ENCODE results near the gene IRGC. TPM values are rescaled to one million over a fixed set of nuclear protein-coding genes. Genes with fewer than 3 reads are reported as not detected.

IRGC gene
- total RNA-seq, result not detected

- ATAC-seq (no peak), DNase-seq (no peak)
- H3K36me3 Mint-ChIP-seq, result no peaks in the 10 kb centered on the region
- H3K27me3 Mint-ChIP-seq, result no peaks in the 10 kb centered on the region
- H3K9me3 Mint-ChIP-seq (ENCODE audit: low read depth), result no peaks in the 10 kb centered on the region
- peaks cover 2% of the 10 kb centered on the region for H3K4me1 Mint-ChIP-seq
- no peak within 1 kb of the TSS for H3K27ac Mint-ChIP-seq
- CTCF ChIA-PET, result interaction anchor here (1.3 kb wide), 1 partner anchor 47 kb away, joined by 3 read pairs; no protein-coding TSS in a partner anchor
- H3K4me3 Mint-ChIP-seq, result no peak within 1 kb of the TSS
Observed at GRCh38 chr19:43715776-43716175, at the start of gene IRGC. Gene IRGC (plus strand): TSS chr19:43716076. CDS start chr19:43718559, 2,483 bp downstream.

GRCh38 chr19:43667126-43667875 is 48.6 kb upstream of the IRGC start:
- no peak for ATAC-seq
- DNase-seq, result peak; percentile 41
- peak overlapping the region; percentile 85 for H3K27ac Mint-ChIP-seq
- H3K27me3 Mint-ChIP-seq, result peaks cover 12% of the 10 kb centered on the region
- peaks cover 24% of the 10 kb centered on the region for H3K36me3 Mint-ChIP-seq
- CTCF ChIA-PET, result interaction anchor here (0.7 to 2.2 kb wide), 7 partner anchors 15 to 221 kb away, joined by 3 to 13 read pairs (median 6); partner anchors contain the start of genes IRGQ and SMG9
- peak overlapping the region; percentile 82 for H3K4me3 Mint-ChIP-seq
- peaks cover 40% of the 10 kb centered on the region for H3K4me1 Mint-ChIP-seq
- no peaks in the 10 kb centered on the region for H3K9me3 Mint-ChIP-seq (ENCODE audit: low read depth)

GRCh38 chr19:43667876-43668405 is 47.9 kb upstream of the IRGC start:
- no peaks in the 10 kb centered on the region for H3K9me3 Mint-ChIP-seq (ENCODE audit: low read depth)
- peaks cover 40% of the 10 kb centered on the region for H3K4me1 Mint-ChIP-seq
- CTCF ChIA-PET, result interaction anchor here (0.6 to 2.9 kb wide), 29 partner anchors 8 to 235 kb away, joined by 3 to 16 read pairs (median 5); partner anchors contain the start of genes IRGC, IRGQ, KCNN4 and SMG9

GRCh38 chr19:43668406-43669109 is 47.3 kb upstream of the IRGC start:
- peaks cover 22% of the 10 kb centered on the region for H3K36me3 Mint-ChIP-seq
- peak overlapping the region; percentile 85 for H3K27ac Mint-ChIP-seq
- H3K4me1 Mint-ChIP-seq, result peaks cover 38% of the 10 kb centered on the region
- ATAC-seq (peak; percentile 91), DNase-seq (peak; percentile 99)
- H3K27me3 Mint-ChIP-seq, result peaks cover 12% of the 10 kb centered on the region
- H3K9me3 Mint-ChIP-seq (ENCODE audit: low read depth), result no peaks in the 10 kb centered on the region
- H3K4me3 Mint-ChIP-seq, result peak overlapping the region; percentile 82
- CTCF ChIA-PET, result interaction anchor here (0.6 to 2.9 kb wide), 31 partner anchors 9 to 236 kb away, joined by 3 to 16 read pairs (median 5); partner anchors contain the start of genes IRGC, IRGQ, KCNN4 and SMG9

More at GRCh38 chr19:43667876-43668405, 47.9 kb upstream of the IRGC start:
- Mint-ChIP-seq H3K27me3 (peaks cover 12% of the 10 kb centered on the region), H3K36me3 (peaks cover 22% of the 10 kb centered on the region), H3K27ac (peak overlapping the region; percentile 85), H3K4me3 (peak overlapping the region; percentile 82)
- no peak for ATAC-seq
- no peak for DNase-seq

GRCh38 chr19:43672061-43672679 is 43.7 kb upstream of the IRGC start:
- CTCF ChIA-PET, result interaction anchor here (0.6 to 1.6 kb wide), 2 partner anchors 138 to 1311 kb away, joined by 3 to 5 read pairs; no protein-coding TSS in a partner anchor
- Mint-ChIP-seq H3K9me3 (ENCODE audit: low read depth) (no peaks in the 10 kb centered on the region), H3K27ac (no peak overlapping the region), H3K4me1 (peaks cover 33% of the 10 kb centered on the region), H3K4me3 (no peak overlapping the region), H3K27me3 (peaks cover 12% of the 10 kb centered on the region), H3K36me3 (peaks cover 7% of the 10 kb centered on the region)
- no peak for ATAC-seq
- DNase-seq, result no peak

- Mint-ChIP-seq H3K27me3 (peaks cover 12% of the 10 kb centered on the region), H3K27ac (no peak overlapping the region), H3K4me1 (peaks cover 23% of the 10 kb centered on the region), H3K9me3 (ENCODE audit: low read depth) (no peaks in the 10 kb centered on the region), H3K4me3 (no peak overlapping the region), H3K36me3 (no peaks in the 10 kb centered on the region)
- DNase-seq, result no peak
- CTCF ChIA-PET, result interaction anchor here (1.2 to 1.6 kb wide), 3 partner anchors 112 to 154 kb away, joined by 3 to 5 read pairs (median 3); no protein-coding TSS in a partner anchor
- no peak for ATAC-seq
Observed at GRCh38 chr19:43673637-43674036, 42.2 kb upstream of the IRGC start.

- Mint-ChIP-seq H3K4me3 (no peak overlapping the region), H3K4me1 (peaks cover 23% of the 10 kb centered on the region), H3K27ac (no peak overlapping the region), H3K9me3 (ENCODE audit: low read depth) (no peaks in the 10 kb centered on the region), H3K36me3 (no peaks in the 10 kb centered on the region), H3K27me3 (peaks cover 12% of the 10 kb centered on the region)
- CTCF ChIA-PET, result interaction anchor here (1.2 to 1.6 kb wide), 2 partner anchors 111 to 154 kb away, joined by 3 read pairs; no protein-coding TSS in a partner anchor
- ATAC-seq, result no peak
- DNase-seq, result no peak
Observed at GRCh38 chr19:43674183-43674582, 41.7 kb upstream of the IRGC start.

GRCh38 chr19:43674596-43674995 is 41.3 kb upstream of the IRGC start:
- CTCF ChIA-PET, result interaction anchor here (1.2 kb wide), 1 partner anchor 155 kb away, joined by 3 read pairs; no protein-coding TSS in a partner anchor

GRCh38 chr19:43675269-43675879 is 40.5 kb upstream of the IRGC start:
- H3K27ac Mint-ChIP-seq, result peak overlapping the region; percentile 81
- peaks cover 16% of the 10 kb centered on the region for H3K4me1 Mint-ChIP-seq
- CTCF ChIA-PET, result no interaction called here
- DNase-seq (no peak), ATAC-seq (peak; percentile 61)
- H3K4me3 Mint-ChIP-seq, result peak overlapping the region; percentile 42
- peaks cover 5% of the 10 kb centered on the region for H3K27me3 Mint-ChIP-seq
- H3K9me3 Mint-ChIP-seq (ENCODE audit: low read depth), result no peaks in the 10 kb centered on the region
- no peaks in the 10 kb centered on the region for H3K36me3 Mint-ChIP-seq

More at GRCh38 chr19:43674596-43674995, 41.3 kb upstream of the IRGC start:
- Mint-ChIP-seq H3K4me1 (peaks cover 23% of the 10 kb centered on the region), H3K9me3 (ENCODE audit: low read depth) (no peaks in the 10 kb centered on the region), H3K27ac (no peak overlapping the region), H3K27me3 (peaks cover 12% of the 10 kb centered on the region), H3K4me3 (no peak overlapping the region), H3K36me3 (no peaks in the 10 kb centered on the region)
- ATAC-seq (no peak), DNase-seq (no peak)

GRCh38 chr19:43675906-43676305 is 40.0 kb upstream of the IRGC start:
- CTCF ChIA-PET, result no interaction called here
- Mint-ChIP-seq H3K9me3 (ENCODE audit: low read depth) (no peaks in the 10 kb centered on the region), H3K36me3 (no peaks in the 10 kb centered on the region), H3K27ac (no peak overlapping the region), H3K4me3 (no peak overlapping the region), H3K27me3 (peaks cover 2% of the 10 kb centered on the region), H3K4me1 (peaks cover 14% of the 10 kb centered on the region)
- no peak for ATAC-seq
- no peak for DNase-seq

GRCh38 chr19:43678512-43679261 is 37.2 kb upstream of the IRGC start:
- H3K27me3 Mint-ChIP-seq, result no peaks in the 10 kb centered on the region
- H3K4me3 Mint-ChIP-seq, result no peak overlapping the region
- H3K27ac Mint-ChIP-seq, result no peak overlapping the region
- DNase-seq, result no peak
- peaks cover 14% of the 10 kb centered on the region for H3K4me1 Mint-ChIP-seq
- CTCF ChIA-PET, result interaction anchor here (0.6 to 1.5 kb wide), 4 partner anchors 8 to 87 kb away, joined by 3 to 13 read pairs (median 3); partner anchors contain the start of gene PLAUR
- no peaks in the 10 kb centered on the region for H3K36me3 Mint-ChIP-seq
- no peak for ATAC-seq
- no peaks in the 10 kb centered on the region for H3K9me3 Mint-ChIP-seq (ENCODE audit: low read depth)

GRCh38 chr19:43681821-43682220 is 34.1 kb upstream of the IRGC start:
- CTCF ChIA-PET, result interaction anchor here (1.0 to 1.2 kb wide), 2 partner anchors 12 to 13 kb away, joined by 4 to 7 read pairs; partner anchors contain the start of gene PLAUR
- Mint-ChIP-seq H3K4me3 (no peak overlapping the region), H3K9me3 (ENCODE audit: low read depth) (no peaks in the 10 kb centered on the region), H3K27ac (no peak overlapping the region), H3K4me1 (no peaks in the 10 kb centered on the region), H3K36me3 (no peaks in the 10 kb centered on the region), H3K27me3 (no peaks in the 10 kb centered on the region)
- no peak for DNase-seq
- no peak for ATAC-seq

Measured in activated CD8-positive, alpha-beta memory T cell treated with anti-CD3 and anti-CD28 coated beads, Interleukin-2, amount 10 ng/mL, durations not matched to agents 7 days and 5 days (primary cell).